GM23338 (cell line): Measurements from ENCODE around the gene MTMR8. TPM values are rescaled to one million over a fixed set of nuclear protein-coding genes. Genes with fewer than 3 reads are reported as not detected.

Source experiments
- ATAC-seq: fragments of 200-7000 bp; cut with Tn5 transposase; 3 replicates; pipeline ENCODE4 v1.9.1; 2020
- DNase-seq: peaks from one replicate; pipeline ENCODE4 v3.0.0-alpha.2; 2015; ENCODE audit warnings: low spot score
- H2AFZ ChIP-seq: fragments of 200-600 bp; sonication (generic); 2 replicates; pipeline ENCODE4 v1.8.0; 2016; ENCODE audit warnings: antibody characterized with exemption, mild to moderate bottlenecking, moderate library complexity
- H3F3A ChIP-seq: fragments of 200-600 bp; sonication (generic); replicated peaks from 2 replicates; pipeline ENCODE4 v1.8.0; 2017; ENCODE audit warnings: antibody characterized with exemption, mixed run types, low read depth
- H3K27ac ChIP-seq: fragments of 200-600 bp; sonication (generic); 2 replicates; pipeline ENCODE4 v1.6.1; 2016; ENCODE audit warnings: low read depth
- H3K27me3 ChIP-seq: fragments of 200-600 bp; sonication (generic); 2 replicates; pipeline ENCODE4 v1.8.0; 2016; ENCODE audit warnings: mild to moderate bottlenecking, mixed run types, moderate library complexity; ENCODE audit not compliant: insufficient read depth
- H3K36me3 ChIP-seq: fragments of 200-600 bp; sonication (generic); 2 replicates; pipeline ENCODE4 v1.8.0; 2016; ENCODE audit warnings: mild to moderate bottlenecking; ENCODE audit not compliant: insufficient read depth
- H3K4me1 ChIP-seq: fragments of 200-600 bp; sonication (generic); 2 replicates; pipeline ENCODE4 v1.8.0; 2016; ENCODE audit warnings: mild to moderate bottlenecking, moderate library complexity; ENCODE audit not compliant: insufficient read depth
- H3K4me2 ChIP-seq: fragments of 200-600 bp; sonication (generic); 2 replicates; pipeline ENCODE4 v1.7.1; 2017; ENCODE audit warnings: mixed run types
- H3K4me3 ChIP-seq: fragments of 200-600 bp; sonication (generic); 2 replicates; pipeline ENCODE4 v1.6.1; 2016; ENCODE audit warnings: mixed run types
- H3K79me2 ChIP-seq: fragments of 200-600 bp; sonication (generic); replicated peaks from 2 replicates; pipeline ENCODE4 v1.8.0; 2017; ENCODE audit warnings: mild to moderate bottlenecking; ENCODE audit not compliant: insufficient read depth
- H3K9me2 ChIP-seq: fragments of 200-600 bp; sonication (generic); 2 replicates; pipeline ENCODE4 v1.8.0; 2017; ENCODE audit not compliant: insufficient read depth
- H4K20me1 ChIP-seq: fragments of 200-600 bp; sonication (generic); replicated peaks from 2 replicates; pipeline ENCODE4 v1.8.0; 2017; ENCODE audit warnings: mild to moderate bottlenecking; ENCODE audit not compliant: insufficient read depth
- H3K27ac Mint-ChIP-seq: 2 replicates; pipeline ENCODE4 v1.8.0; 2020; ENCODE audit warnings: inconsistent platforms, mild to moderate bottlenecking, moderate library complexity, mixed read lengths
- H3K27me3 Mint-ChIP-seq: 3 replicates; pipeline ENCODE4 v1.8.0; 2022; ENCODE audit warnings: low read depth, mild to moderate bottlenecking, moderate library complexity, mixed read lengths, inconsistent platforms; ENCODE audit not compliant: insufficient read depth, poor library complexity
- H3K36me3 Mint-ChIP-seq: 3 replicates; pipeline ENCODE4 v1.8.0; 2021; ENCODE audit warnings: low read depth, mild to moderate bottlenecking, inconsistent platforms, moderate library complexity, mixed read lengths
- H3K4me1 Mint-ChIP-seq: 3 replicates; pipeline ENCODE4 v1.8.0; 2020; ENCODE audit warnings: mild to moderate bottlenecking, inconsistent platforms, mixed read lengths
- H3K4me3 Mint-ChIP-seq: 3 replicates; pipeline ENCODE4 v1.8.0; 2021; ENCODE audit warnings: moderate library complexity, mild to moderate bottlenecking, inconsistent platforms, mixed read lengths
- H3K9me3 Mint-ChIP-seq: 3 replicates; pipeline ENCODE4 v1.8.0; 2020; ENCODE audit warnings: moderate library complexity, mild to moderate bottlenecking, inconsistent platforms, mixed read lengths
- CREB1 ChIP-seq: fragments of 250-450 bp; sonication (Bioruptor Pico); IDR thresholded peaks from 2 replicates; pipeline ENCODE4 v1.5.0; 2020; ENCODE audit warnings: low read depth, mild to moderate bottlenecking, moderate library complexity
- NANOG ChIP-seq: IDR thresholded peaks from 2 replicates; pipeline ENCODE4 v1.6.1; 2016; ENCODE audit warnings: antibody characterized with exemption, borderline replicate concordance
- REST ChIP-seq: IDR thresholded peaks from one replicate; pipeline ENCODE4 v1.6.1; 2018; ENCODE audit warnings: antibody characterized with exemption; ENCODE audit not compliant: unreplicated experiment
- ZNF331 ChIP-seq: fragments of 250-450 bp; sonication (Bioruptor Pico); IDR thresholded peaks from 2 replicates; pipeline ENCODE4 v1.5.0; 2020; ENCODE audit warnings: low read depth, mild to moderate bottlenecking, moderate library complexity
- ZNF462 ChIP-seq: fragments of 250-450 bp; sonication (Bioruptor Pico); IDR thresholded peaks from 2 replicates; pipeline ENCODE4 v1.5.0; 2020; ENCODE audit warnings: mild to moderate bottlenecking, moderate library complexity
- polyA plus RNA-seq: library from polyadenylated mRNA; unstranded; fragments of >200 nt; fragmentation: Nextera tagmentation; extraction: Ambion mirVana; gene quantifications from 2 replicates; pipeline ENCODE4 v1.2.1, GENCODE V29; 2016
- total RNA-seq: library from RNA; depleted of rRNA; stranded (reverse); fragments of >200 nt; shearing (Covaris generic); gene quantifications from 2 replicates; pipeline ENCODE4 v1.2.3, GENCODE V29; 2014

The MTMR8 gene
- total and polyA plus RNA-seq, 2 experiments from 2014 or later: 5.6 to 8.8 TPM

- no peaks in the 10 kb centered on the region for H3K36me3 ChIP-seq
- no peaks in the 10 kb centered on the region for H3K9me3 Mint-ChIP-seq
- H3F3A ChIP-seq: no peaks in the 10 kb centered on the region
- no peaks in the 10 kb centered on the region for H3K79me2 ChIP-seq
- H3K4me3 ChIP-seq: no peak overlapping the region
- no peak overlapping the region for H2AFZ ChIP-seq
- TF ChIP-seq CREB1 (CRISPR knock-in tag) (no peak), ZNF331 (CRISPR knock-in tag) (no peak), REST (no peak), ZNF462 (no peak), NANOG (no peak)
- no peaks in the 10 kb centered on the region for H3K9me2 ChIP-seq
- no peaks in the 10 kb centered on the region for H3K4me1 ChIP-seq
- H3K4me1 Mint-ChIP-seq: no peaks in the 10 kb centered on the region
- H3K27ac ChIP-seq: no peak overlapping the region
- H3K27me3 ChIP-seq: no peaks in the 10 kb centered on the region
- no peak overlapping the region for H3K4me3 Mint-ChIP-seq
- ATAC-seq: no peak
- H4K20me1 ChIP-seq: no peaks in the 10 kb centered on the region
- H3K27me3 Mint-ChIP-seq: no peaks in the 10 kb centered on the region
- no peak for DNase-seq
- H3K4me2 ChIP-seq: no peak overlapping the region
- no peak overlapping the region for H3K27ac Mint-ChIP-seq
- no peaks in the 10 kb centered on the region; the same call in 1 of the 3 replicates for H3K36me3 Mint-ChIP-seq
These were observed 43.2 kb downstream of the MTMR8 start for GRCh38 chrX:64352081-64352480.
